Left lung (tissue), 10 donors: ENCODE measurements around the gene EIF2B5. TPM values are rescaled to one million over a fixed set of nuclear protein-coding genes. Genes with fewer than 3 reads are reported as not detected.
"Not testable (repeated sequence)": the region's sequence is repeated elsewhere in the genome, so short reads cannot be mapped to it uniquely, and the experiment has no call there.

ENCODE experiments used
- ATAC-seq: fragments of 200-7000 bp; cut with Tn5 transposase; one replicate; pipeline ENCODE4 v1.9.1; 2020; ENCODE audit warnings: moderate library complexity
- DNase-seq, 4 donors: peaks; one replicate each; pipeline ENCODE4 v3.0.0-alpha.2; 2013 to 2020
- H3K27ac ChIP-seq, 2 donors: fragments of 200-600 bp; sonication (generic) in 1 of 2; one replicate each; pipeline versions ENCODE4 v1.5.0 to v1.8.0; 2020 to 2021
- H3K27me3 ChIP-seq, 2 donors: fragments of 200-600 bp; sonication (generic) in 1 of 2; one replicate each; pipeline versions ENCODE4 v1.5.0 to v1.8.0; 2020 to 2021
- H3K36me3 ChIP-seq, 2 donors: fragments of 200-600 bp; sonication (generic) in 1 of 2; one replicate each; pipeline versions ENCODE4 v1.5.0 to v1.8.0; 2020 to 2021
- H3K4me1 ChIP-seq, 2 donors: fragments of 200-600 bp; one replicate each; pipeline ENCODE4 v1.8.0; 2021
- H3K4me3 ChIP-seq, 2 donors: fragments of 200-600 bp; sonication (generic) in 1 of 2; one replicate each; pipeline versions ENCODE4 v1.5.0 to v1.8.0; 2020 to 2021; ENCODE audit warnings: mild to moderate bottlenecking in 1 of 2
- H3K9me3 ChIP-seq, 2 donors: fragments of 200-600 bp; sonication (generic) in 1 of 2; one replicate each; pipeline versions ENCODE4 v1.5.0 to v1.8.0; 2020 to 2021
- intact Hi-C, 2 donors: fragments of 100-400 bp; cut with DNase I; formaldehyde crosslinking; loops; one replicate each; pipeline versions ENCODE4 v1.11.2 to v1.14.2; 2022
- polyA plus RNA-seq, 6 donors: library from polyadenylated mRNA; unstranded; fragments of 120-200 nt; gene quantifications; one replicate each; pipeline ENCODE4 v1.2.1, GENCODE V29; 2013; ENCODE audit not compliant: insufficient read length in 6 of 6
- total RNA-seq, 2 donors: library from RNA; stranded (reverse); fragmentation: NEBNext Ultra II Directional; extraction: Animal tissue kit (Norgen Biotek cat#: 25700); gene quantifications; one replicate each; pipeline ENCODE4 v1.2.1, GENCODE V29; 2021
- TF ChIP-seq, protein P1 (sequence below), 2 donors: fragments of 200-600 bp; sonication (generic) in 1 of 2; IDR thresholded peaks; one replicate each; pipeline versions ENCODE4 v1.5.0 to v1.8.0; 2021; ENCODE audit warnings: antibody characterized with exemption in 2 of 2
- donor health status: DM: no; HTN: yes; CAD: no.
- donor health status: DM: no; HTN: no; CAD: no.

EIF2B5 gene
- total and polyA plus RNA-seq, 8 donors = 32.2 to 66.3 (median 56.7) TPM

DNA sequence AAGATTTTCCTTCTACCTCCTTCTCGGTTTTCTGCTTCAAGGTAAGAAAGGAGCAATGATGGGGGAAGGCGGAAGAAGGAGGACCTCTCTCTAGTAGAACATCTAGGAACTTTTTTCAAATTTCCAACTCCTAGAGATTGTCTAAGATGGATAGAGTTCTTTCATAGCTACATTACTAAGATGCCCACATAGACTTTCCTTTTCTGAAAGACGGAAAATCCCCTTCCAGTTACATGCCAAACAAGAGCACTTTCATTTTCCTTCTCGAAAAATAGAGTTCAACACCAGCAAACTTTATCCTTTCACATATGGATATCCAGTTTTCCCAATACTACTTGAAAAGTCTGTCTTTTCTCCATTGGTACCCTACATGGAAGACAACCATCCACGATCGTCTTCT, 37.6 kb upstream of the EIF2B5 start:
- Histone ChIP-seq H3K9me3 (peaks cover 0 to 10% of the 10 kb centered on the region in 2 donors), H3K36me3 (no peaks in the 10 kb centered on the region), H3K27ac (no peak overlapping the region), H3K27me3 (no peaks in the 10 kb centered on the region), H3K4me1 (no peaks in the 10 kb centered on the region), H3K4me3 (no peak overlapping the region)
- ATAC-seq = no peak
- DNase-seq = no peak
- TF ChIP-seq, protein P1, sequence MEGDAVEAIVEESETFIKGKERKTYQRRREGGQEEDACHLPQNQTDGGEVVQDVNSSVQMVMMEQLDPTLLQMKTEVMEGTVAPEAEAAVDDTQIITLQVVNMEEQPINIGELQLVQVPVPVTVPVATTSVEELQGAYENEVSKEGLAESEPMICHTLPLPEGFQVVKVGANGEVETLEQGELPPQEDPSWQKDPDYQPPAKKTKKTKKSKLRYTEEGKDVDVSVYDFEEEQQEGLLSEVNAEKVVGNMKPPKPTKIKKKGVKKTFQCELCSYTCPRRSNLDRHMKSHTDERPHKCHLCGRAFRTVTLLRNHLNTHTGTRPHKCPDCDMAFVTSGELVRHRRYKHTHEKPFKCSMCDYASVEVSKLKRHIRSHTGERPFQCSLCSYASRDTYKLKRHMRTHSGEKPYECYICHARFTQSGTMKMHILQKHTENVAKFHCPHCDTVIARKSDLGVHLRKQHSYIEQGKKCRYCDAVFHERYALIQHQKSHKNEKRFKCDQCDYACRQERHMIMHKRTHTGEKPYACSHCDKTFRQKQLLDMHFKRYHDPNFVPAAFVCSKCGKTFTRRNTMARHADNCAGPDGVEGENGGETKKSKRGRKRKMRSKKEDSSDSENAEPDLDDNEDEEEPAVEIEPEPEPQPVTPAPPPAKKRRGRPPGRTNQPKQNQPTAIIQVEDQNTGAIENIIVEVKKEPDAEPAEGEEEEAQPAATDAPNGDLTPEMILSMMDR (IDR thresholded peaks at IDR 0.05) = no peak
- intact Hi-C loops = no loop called here

DNA sequence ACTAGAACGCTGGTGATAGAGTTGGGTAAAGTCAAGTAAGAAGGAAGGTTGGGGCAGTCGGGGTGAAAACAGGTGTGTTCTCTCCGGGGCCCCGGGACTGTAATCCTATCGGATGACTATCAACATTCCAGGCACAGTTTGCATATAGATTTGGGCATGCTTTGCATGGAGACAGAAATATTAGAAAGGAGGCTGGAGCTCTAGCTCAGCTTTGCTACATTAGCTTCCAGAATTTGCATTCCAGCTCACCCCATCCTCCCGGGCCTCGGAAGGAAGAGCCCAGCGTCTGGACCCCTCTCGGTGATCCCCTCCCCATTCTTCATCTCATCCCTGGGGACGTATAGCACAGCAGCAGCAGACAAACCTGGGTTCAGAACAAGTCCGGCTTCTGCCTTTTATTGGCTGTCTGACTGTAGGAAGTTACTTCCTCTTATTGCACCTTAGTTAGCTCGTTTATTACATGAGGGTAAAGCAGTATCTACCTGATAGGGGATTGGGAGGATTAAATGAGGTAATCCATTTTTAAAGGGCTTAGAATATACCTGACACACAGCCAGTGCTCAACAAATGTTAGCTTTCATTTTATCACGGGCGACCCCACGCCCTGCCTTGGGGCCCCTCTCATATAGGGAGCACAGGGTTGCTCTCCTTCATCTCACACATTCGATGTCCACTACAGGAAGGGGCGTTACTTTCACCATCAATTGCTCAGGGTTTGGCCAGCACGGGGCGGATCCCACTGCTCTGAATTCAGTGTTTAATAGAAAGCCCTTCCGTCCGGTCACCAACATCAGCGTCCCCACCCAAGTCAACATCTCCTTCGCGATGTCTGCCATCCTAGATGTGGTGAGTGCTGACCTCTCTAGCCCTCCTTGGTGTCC, 35.1 kb upstream of the EIF2B5 start:
- no peaks in the 10 kb centered on the region for H3K36me3 ChIP-seq
- H3K4me1 ChIP-seq = no peaks in the 10 kb centered on the region
- H3K9me3 ChIP-seq = no peaks in the 10 kb centered on the region
- ATAC-seq (no peak), DNase-seq (no peak)
- intact Hi-C loops = no loop called here
- TF ChIP-seq, protein P1 (IDR thresholded peaks at IDR 0.05) = no peak
- no peak overlapping the region for H3K27ac ChIP-seq
- no peaks in the 10 kb centered on the region for H3K27me3 ChIP-seq
- H3K4me3 ChIP-seq = no peak overlapping the region

DNA sequence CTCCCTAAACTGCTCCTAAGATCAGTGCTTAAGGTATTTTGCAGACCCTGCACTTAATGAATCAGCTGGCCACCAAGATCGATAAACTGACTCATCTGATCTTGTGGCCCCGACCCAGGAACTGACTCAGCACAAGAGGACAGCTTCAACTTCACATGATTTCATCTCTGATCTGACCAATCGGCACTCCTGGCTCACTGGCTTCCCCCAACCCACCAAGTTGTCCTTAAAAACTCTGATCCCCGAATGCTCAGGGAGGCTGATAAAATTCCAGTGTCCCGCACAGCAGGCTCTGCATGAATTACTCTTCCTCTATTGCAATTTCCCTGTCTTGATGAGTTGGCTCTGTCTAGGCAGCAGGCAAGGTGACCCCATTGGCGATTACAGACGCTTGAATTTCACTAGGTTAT, 24.8 kb upstream of the EIF2B5 start:
- no peaks in the 10 kb centered on the region for H3K27me3 ChIP-seq

DNA sequence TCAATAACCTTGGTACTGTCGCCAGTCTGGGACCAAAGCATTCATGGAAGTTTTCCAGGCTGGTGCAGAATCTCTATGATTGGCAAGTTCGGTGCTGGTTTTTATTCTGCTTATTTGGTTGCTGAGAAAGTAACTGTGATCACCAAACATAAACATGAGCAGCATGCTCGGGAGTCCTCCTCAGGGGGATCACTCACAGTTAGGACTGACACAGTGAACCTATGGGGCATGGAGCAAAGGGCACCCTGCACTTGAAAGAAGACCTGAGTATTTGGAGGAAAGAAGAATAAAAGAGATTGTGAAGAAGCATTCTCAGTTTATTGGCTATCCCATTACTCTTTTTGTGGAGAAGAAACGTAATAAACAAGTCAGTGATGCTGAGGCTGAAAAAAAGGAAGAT, 19.1 kb upstream of the EIF2B5 start:
- DNase-seq (no peak), ATAC-seq (no peak)
- H3K36me3 ChIP-seq = no peaks in the 10 kb centered on the region
- H3K4me3 ChIP-seq = no peak overlapping the region
- intact Hi-C loops = no loop called here
- TF ChIP-seq, protein P1 (IDR thresholded peaks at IDR 0.05) = no peak
- H3K9me3 ChIP-seq = no peaks in the 10 kb centered on the region
- H3K27me3 ChIP-seq = no peaks in the 10 kb centered on the region
- H3K4me1 ChIP-seq = no peaks in the 10 kb centered on the region
- H3K27ac ChIP-seq = no peak overlapping the region

More for the DNA sequence above, 24.8 kb upstream of the EIF2B5 start:
- DNase-seq (no peak), ATAC-seq (no peak)
- TF ChIP-seq, protein P1 (IDR thresholded peaks at IDR 0.05) = no peak
- Histone ChIP-seq H3K4me3 (no peak overlapping the region), H3K9me3 (no peaks in the 10 kb centered on the region), H3K4me1 (no peaks in the 10 kb centered on the region), H3K27ac (no peak overlapping the region), H3K36me3 (no peaks in the 10 kb centered on the region)
- intact Hi-C loops = no loop called here

DNA sequence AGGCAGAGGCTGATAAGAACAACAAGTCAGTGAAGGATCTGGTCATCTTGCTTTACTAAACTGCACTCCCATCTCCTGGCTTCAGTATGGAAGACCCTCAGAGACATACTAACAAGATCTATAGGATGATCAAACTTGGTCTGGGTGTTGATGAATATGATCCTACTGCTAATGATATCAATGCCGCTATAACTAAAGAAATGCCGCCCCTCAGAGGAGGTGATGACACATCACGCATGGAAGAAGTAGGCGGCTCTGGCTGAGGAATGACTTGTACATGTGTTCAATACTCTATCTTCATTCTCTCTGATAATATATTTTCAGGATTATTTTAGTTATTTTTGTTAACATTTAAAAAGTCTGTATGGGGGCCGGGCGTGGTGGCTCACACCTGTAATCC, 17.5 kb upstream of the EIF2B5 start:
- Histone ChIP-seq H3K4me1 (no peaks in the 10 kb centered on the region), H3K36me3 (no peaks in the 10 kb centered on the region), H3K27ac (no peak overlapping the region), H3K4me3 (no peak overlapping the region), H3K9me3 (no peaks in the 10 kb centered on the region), H3K27me3 (no peaks in the 10 kb centered on the region)
- DNase-seq (no peak), ATAC-seq (no peak)
- intact Hi-C loops = no loop called here
- TF ChIP-seq, protein P1 (IDR thresholded peaks at IDR 0.05) = no peak

DNA sequence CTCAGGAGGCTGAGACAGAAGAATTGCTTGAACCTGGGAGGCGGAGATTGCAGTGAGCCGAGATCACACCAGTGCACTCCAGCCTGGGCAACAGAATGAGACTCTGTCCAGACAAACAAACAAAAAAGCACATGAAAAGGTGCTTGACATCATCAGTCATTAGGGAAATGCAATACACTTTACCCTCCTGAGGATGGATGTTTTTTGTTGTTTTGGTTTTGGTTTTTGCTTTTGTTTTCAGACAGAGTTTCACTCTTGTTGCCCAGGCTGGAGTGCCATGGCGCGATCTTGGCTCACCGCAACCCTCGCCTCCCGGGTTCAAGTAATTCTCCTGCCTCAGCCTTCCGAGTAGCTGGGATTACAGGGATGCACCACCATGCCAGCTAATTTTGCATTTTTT, 14.1 kb upstream of the EIF2B5 start:
- DNase-seq, intact Hi-C loops, H3K27me3 ChIP-seq: not testable (repeated sequence)

More for the DNA sequence above, 14.1 kb upstream of the EIF2B5 start:
- H3K4me1 ChIP-seq, H3K36me3 ChIP-seq, H3K9me3 ChIP-seq, ATAC-seq, H3K27ac ChIP-seq, H3K4me3 ChIP-seq: not testable (repeated sequence)
